HG03378 (cell line): ENCODE results near the gene C2.
"Not testable (repeated sequence)": the region's sequence is repeated elsewhere in the genome, so short reads cannot be mapped to it uniquely, and the experiment has no call there.

Experiments
- ATAC-seq: cut with Tn5 transposase; IDR thresholded peaks from one replicate; pipeline ENCODE4 v1.9.1; 2021; ENCODE audit warnings: mild to moderate bottlenecking, moderate library complexity; ENCODE audit not compliant: unreplicated experiment

The C2 gene

DNA sequence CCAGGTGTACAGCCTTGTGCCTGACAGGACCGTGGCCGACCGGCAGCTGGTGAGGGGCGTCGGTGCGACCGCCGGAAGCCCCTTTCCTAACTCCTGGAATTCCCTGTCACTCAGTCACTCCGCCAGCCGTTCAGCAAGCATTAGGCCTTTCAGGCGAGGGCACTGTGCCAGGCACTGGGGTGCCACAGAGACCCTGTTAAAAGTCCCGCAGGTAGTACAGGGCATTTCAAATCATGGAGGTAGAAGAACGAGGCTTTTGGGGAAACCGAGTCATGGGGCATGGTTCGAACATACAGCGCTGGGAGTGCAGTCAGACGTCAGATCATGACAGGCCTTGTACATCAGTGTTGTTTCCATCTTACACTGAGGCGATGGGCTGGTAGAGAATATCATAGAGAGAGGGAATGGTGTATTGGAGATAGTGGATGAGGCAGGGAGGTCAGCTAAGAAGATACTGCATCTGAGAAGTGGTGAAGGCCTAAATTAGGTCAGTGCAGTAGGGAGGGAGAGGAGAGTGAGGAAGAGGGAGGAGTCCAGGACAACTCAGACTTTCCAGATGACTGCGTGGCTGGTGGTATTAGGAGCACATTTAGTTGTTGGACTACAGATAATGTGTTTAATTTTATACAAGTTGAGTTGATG is 45.3 kb downstream of the C2 start:
- ATAC-seq: peak; percentile 2

DNA sequence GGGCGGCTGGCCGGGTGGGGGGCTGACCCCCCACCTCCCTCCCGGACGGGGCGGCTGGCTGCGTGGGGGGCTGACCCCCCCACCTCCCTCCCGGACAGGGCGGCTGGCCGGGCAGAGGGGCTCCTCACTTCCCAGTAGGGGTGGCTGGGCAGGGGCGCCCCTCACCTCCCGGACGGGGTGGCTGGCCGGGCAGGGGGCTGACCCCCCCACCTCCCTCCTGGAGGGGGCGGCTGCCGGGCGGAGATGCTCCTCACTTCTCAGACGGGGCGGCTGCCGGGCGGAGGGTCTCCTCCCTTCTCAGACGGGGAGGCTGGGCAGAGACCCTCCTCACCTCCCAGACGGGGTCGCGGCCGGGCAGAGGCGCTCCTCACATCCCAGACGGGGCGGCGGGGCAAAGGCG is 48.5 kb downstream of the C2 start:
- ATAC-seq: not testable (repeated sequence)

DNA sequence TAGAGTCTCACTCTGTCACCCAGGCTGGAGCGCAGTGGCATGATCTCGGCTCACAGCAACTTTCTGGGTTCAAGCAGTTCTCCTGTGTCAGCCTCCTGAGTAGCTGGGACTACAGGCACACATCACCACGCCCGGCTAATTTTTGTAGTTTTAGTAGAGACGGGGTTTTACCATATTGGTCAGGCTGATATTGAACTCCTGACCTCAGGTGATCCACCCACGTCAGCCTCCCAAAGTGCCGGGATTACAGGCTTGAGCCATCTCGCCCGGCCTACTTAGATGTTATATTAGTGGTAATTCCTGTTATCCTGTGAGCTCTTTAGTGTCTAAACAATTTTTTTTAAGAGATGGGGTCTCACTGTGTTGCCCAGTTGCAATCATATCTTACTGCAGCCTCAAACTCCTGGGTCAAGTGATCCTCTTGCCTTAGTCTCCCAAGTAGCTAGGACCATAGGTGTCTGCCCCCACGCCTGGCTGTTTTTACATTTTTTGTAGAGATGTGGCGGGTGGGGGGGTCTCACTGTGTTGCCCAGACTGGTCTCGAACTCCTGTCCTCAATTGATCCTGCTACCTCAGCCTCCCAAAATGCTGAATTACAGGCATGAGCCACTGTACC is 50.4 kb downstream of the C2 start:
- no peak for ATAC-seq

DNA sequence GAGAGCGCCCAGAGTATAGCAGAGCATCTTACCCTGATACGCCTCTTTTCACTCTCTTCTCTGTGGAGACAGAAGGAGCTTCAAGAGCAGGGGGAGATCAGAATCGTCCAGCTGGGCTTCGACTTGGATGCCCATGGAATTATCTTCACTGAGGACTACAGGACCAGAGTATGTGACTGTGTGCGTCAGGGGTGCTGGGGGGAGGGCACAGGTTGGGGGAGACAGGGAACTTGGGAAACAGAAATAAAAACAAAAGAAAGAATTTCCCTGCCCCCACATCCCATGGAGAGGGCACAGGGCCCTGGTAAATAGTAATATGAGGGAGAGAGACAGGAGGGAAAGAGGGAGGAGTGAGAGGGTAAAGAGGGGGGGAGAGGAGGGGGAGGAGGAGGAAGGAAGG is 51.3 kb downstream of the C2 start:
- no peak for ATAC-seq

DNA sequence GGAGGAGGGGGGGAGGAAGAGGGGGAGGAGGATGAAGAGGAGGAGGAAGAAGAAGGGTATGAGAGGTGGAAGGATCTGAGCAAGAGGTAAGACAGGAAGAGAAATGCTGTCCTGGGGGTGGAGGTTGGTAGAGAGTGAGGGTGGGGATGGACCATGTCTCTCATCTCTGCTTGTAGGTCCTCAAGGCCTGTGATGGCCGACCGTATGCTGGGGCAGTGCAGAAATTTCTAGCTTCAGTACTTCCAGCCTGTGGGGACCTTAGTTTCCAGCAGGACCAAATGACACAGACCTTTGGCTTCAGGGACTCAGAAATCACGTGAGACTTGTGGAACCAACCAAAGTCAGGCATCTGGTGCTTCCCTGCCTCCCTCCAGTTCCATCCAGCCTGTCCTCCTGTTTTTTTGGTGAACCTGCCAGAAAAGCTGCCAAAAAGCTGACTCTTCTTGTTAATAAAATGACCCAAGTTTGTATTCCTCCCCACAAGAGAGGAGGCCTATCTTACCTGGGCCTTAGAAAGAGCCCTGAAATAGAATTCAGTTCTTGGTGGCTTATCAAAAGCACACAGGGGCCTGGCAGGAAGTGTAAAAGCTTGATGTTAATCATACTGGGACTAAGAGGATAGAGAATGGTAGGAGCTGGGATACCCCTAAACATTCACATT is 51.9 kb downstream of the C2 start:
- ATAC-seq: no peak

DNA sequence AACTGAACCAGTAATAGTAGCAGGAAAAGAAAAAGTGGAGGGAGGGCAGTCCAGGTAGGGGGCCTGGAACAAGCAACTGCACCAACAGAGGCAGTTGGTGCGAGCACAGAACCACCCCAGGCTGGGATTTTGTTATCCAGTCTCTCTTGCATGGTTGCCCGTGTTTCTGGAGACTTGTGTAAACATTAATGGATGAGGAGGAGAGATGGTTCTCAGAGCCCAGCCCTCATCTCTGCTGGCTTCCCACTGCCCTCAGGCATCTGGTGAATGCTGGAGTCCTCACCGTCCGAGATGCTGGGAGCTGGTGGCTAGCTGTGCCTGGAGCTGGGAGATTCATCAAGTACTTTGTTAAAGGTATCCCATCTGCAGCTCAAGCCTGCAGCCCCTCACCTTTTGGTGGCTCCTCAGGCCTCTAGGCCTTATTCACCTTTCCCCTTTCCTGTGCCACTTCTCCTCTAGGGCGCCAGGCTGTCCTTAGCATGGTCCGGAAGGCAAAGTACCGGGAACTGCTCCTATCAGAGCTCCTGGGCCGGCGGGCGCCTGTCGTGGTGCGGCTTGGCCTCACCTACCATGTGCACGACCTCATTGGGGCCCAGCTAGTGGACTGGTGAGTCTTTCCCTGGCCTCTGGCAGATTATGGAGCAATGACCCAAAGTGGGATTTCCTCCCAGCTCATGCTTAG is 52.8 kb downstream of the C2 start:
- not testable (repeated sequence) for ATAC-seq

DNA sequence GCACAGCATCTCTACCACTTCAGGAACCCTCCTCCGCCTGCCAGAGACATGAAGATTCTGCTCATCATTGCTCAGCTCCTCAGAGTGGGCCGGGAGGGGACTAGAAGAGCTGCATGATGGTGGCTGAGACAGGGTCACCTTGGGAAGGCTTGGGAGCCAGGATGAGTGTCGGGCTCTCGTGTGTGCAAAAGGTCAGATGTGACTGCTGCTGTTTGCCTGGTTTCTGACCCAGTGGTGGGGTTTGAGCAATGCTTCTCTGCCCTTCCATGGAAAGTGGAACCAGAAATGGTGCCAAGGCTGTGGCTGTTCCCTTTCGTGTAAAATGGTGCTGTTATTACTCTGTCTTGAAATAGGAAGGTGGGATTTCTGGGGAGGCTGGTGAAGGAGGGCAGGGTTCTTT is 53.5 kb downstream of the C2 start:
- not testable (repeated sequence) for ATAC-seq

DNA sequence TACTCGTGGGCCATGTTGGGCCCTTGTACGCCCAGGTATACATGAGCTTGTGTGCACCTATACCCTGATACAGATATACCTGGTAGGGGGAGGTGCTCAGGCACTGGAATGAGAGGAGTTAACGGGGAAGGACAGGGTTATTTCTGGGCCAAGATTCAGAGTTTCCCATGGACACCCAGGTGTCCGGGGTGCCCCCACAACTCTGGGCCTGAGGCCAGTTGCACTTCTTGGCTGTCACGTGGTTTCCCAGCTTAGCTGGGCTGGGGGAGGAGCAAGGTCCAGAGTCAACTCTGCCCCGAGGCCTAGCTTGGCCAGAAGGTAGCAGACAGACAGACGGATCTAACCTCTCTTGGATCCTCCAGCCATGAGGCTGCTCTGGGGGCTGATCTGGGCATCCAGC is 54.2 kb downstream of the C2 start, which contains the start of gene C4A:
C4A (plus strand) TSS at position 314 of the 400 bp plus-strand sequence; CDS start at position 365, 51 bp downstream.
- ATAC-seq: not testable (repeated sequence)

DNA sequence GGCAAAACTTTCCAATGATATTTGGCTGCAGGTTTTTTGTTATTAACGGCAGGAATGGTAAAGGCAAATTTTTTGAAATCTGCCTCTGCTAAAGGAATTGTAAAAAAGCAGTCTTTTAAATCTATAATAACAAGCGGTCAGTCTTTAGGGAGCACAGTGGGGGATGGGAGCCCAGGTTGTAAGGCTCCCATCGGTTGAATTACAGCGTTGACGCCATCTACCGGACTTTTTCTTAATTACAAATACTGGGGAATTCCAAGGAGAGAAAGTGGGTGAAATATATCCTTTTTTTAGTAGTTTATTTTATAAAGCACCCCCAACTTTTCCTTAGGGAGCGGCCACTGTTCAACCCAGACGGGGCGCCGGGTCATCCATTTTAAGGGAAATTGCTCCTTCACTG is 61.8 kb downstream of the C2 start:
- not testable (repeated sequence) for ATAC-seq

DNA sequence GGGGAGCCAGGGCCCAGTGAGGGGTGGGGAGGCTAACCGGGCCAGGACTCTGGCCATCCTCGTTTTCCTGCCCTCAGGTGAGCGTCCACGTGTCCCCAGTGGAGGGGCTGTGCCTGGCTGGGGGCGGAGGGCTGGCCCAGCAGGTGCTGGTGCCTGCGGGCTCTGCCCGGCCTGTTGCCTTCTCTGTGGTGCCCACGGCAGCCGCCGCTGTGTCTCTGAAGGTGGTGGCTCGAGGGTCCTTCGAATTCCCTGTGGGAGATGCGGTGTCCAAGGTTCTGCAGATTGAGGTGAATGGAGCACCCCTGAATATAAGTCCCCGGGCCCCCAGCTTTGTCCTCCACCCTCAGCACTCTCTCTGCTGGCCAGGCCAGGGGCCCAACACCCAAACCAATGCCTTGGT is 66.9 kb downstream of the C2 start:
- ATAC-seq: not testable (repeated sequence)
